Measurements from ENCODE around the gene KLHL1.

Gene KLHL1

DNA sequence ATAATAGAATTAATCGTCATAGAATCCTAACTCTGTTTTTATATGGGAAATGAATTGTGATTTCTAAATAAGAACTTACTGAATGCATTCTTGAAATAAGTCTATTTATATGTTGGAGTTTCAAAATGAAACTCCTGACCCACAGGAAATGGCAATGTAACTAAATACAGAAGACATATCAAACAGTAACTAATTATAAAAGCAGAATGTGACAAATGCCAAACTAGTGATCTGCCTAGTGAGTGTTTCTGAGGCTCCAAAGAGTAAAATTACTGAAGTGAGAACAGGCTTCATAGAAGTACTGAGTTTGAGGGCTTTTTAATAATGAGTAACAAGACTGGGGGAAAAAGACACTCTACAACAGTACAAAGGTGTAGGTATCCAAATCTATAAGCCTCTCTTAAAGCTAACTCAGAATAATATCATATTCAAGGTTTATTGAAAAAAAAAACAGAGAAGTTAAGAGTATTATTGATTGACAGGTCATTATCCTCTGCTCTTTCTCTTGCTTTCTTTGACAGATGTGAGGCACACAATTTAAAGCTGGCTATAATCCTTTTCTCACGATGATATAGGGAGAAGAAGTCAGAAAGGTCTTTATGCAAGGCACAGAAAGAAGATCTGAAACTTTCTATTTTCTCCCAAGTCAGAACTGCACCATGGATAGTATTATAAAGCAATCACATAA, 18.1 kb downstream of the KLHL1 start (continued):
- TF ChIP-seq, protein P1, sequence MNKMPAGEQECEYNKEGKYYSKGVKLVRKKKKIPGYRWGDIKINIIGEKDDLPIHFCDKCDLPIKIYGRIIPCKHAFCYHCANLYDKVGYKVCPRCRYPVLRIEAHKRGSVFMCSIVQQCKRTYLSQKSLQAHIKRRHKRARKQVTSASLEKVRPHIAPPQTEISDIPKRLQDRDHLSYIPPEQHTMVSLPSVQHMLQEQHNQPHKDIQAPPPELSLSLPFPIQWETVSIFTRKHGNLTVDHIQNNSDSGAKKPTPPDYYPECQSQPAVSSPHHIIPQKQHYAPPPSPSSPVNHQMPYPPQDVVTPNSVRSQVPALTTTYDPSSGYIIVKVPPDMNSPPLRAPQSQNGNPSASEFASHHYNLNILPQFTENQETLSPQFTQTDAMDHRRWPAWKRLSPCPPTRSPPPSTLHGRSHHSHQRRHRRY (tag by site-specific recombination; IDR thresholded peaks at IDR 0.05), result no peak

DNA sequence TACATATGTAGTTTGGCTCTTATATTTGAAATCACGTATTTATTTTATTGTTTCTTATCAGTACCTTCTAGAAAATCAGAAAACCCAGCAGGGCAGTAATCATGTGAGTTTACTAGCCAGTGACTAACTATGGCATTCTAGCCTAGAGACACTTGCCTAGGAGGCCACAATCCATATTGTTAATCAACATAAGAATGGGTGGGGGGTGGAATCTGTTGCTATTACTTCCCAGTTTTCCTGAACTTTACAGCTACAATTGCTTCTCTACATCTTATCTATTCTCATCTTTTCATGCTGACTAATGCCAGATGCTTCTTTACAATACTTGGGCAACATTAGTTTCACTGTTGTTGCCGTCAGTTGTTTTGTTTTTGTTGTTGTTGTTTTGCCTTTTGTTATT, 19.3 kb downstream of the KLHL1 start:
- no peak for TF ChIP-seq BCL11A (tag by site-specific recombination; IDR thresholded peaks at IDR 0.05; ENCODE audit: low read depth)
- TF ChIP-seq, protein P2, sequence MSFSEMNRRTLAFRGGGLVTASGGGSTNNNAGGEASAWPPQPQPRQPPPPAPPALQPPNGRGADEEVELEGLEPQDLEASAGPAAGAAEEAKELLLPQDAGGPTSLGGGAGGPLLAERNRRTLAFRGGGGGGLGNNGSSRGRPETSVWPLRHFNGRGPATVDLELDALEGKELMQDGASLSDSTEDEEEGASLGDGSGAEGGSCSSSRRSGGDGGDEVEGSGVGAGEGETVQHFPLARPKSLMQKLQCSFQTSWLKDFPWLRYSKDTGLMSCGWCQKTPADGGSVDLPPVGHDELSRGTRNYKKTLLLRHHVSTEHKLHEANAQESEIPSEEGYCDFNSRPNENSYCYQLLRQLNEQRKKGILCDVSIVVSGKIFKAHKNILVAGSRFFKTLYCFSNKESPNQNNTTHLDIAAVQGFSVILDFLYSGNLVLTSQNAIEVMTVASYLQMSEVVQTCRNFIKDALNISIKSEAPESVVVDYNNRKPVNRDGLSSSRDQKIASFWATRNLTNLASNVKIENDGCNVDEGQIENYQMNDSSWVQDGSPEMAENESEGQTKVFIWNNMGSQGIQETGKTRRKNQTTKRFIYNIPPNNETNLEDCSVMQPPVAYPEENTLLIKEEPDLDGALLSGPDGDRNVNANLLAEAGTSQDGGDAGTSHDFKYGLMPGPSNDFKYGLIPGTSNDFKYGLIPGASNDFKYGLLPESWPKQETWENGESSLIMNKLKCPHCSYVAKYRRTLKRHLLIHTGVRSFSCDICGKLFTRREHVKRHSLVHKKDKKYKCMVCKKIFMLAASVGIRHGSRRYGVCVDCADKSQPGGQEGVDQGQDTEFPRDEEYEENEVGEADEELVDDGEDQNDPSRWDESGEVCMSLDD (tag by site-specific recombination; IDR thresholded peaks at IDR 0.05), result no peak
- no peak for TF ChIP-seq IKZF3 (tag by site-specific recombination; IDR thresholded peaks at IDR 0.05)
- TF ChIP-seq SCRT1 (tag by site-specific recombination; IDR thresholded peaks at IDR 0.05; ENCODE audit: borderline replicate concordance), result no peak
- TF ChIP-seq ZNF2 (tag by site-specific recombination; IDR thresholded peaks at IDR 0.05), result no peak
- no peak for TF ChIP-seq ZFP37 (tag by site-specific recombination; IDR thresholded peaks at IDR 0.05)
- no peak for TF ChIP-seq TRIM28 (IDR thresholded peaks at IDR 0.05; ENCODE audit: borderline replicate concordance, low read length)
- TF ChIP-seq, protein P3, sequence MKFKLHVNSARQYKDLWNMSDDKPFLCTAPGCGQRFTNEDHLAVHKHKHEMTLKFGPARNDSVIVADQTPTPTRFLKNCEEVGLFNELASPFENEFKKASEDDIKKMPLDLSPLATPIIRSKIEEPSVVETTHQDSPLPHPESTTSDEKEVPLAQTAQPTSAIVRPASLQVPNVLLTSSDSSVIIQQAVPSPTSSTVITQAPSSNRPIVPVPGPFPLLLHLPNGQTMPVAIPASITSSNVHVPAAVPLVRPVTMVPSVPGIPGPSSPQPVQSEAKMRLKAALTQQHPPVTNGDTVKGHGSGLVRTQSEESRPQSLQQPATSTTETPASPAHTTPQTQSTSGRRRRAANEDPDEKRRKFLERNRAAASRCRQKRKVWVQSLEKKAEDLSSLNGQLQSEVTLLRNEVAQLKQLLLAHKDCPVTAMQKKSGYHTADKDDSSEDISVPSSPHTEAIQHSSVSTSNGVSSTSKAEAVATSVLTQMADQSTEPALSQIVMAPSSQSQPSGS (tag by site-specific recombination; IDR thresholded peaks at IDR 0.05; ENCODE audit: low read depth), result no peak
- TF ChIP-seq ZNF830 (tag by site-specific recombination; IDR thresholded peaks at IDR 0.05; ENCODE audit: low read depth), result no peak
- no peak for TF ChIP-seq SCRT2 (tag by site-specific recombination; IDR thresholded peaks at IDR 0.05)
- TF ChIP-seq ZNF394 (tag by site-specific recombination; IDR thresholded peaks at IDR 0.05; ENCODE audit: borderline replicate concordance), result no peak
- no peak for TF ChIP-seq OVOL3 (tag by site-specific recombination; IDR thresholded peaks at IDR 0.05)
- TF ChIP-seq, protein P4, sequence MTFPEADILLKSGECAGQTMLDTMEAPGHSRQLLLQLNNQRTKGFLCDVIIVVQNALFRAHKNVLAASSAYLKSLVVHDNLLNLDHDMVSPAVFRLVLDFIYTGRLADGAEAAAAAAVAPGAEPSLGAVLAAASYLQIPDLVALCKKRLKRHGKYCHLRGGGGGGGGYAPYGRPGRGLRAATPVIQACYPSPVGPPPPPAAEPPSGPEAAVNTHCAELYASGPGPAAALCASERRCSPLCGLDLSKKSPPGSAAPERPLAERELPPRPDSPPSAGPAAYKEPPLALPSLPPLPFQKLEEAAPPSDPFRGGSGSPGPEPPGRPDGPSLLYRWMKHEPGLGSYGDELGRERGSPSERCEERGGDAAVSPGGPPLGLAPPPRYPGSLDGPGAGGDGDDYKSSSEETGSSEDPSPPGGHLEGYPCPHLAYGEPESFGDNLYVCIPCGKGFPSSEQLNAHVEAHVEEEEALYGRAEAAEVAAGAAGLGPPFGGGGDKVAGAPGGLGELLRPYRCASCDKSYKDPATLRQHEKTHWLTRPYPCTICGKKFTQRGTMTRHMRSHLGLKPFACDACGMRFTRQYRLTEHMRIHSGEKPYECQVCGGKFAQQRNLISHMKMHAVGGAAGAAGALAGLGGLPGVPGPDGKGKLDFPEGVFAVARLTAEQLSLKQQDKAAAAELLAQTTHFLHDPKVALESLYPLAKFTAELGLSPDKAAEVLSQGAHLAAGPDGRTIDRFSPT (tag by site-specific recombination; IDR thresholded peaks at IDR 0.05), result no peak
- TF ChIP-seq ZFHX2 (tag by site-specific recombination; conservative IDR thresholded peaks at IDR 0.05), result no peak
- TF ChIP-seq, protein P5, sequence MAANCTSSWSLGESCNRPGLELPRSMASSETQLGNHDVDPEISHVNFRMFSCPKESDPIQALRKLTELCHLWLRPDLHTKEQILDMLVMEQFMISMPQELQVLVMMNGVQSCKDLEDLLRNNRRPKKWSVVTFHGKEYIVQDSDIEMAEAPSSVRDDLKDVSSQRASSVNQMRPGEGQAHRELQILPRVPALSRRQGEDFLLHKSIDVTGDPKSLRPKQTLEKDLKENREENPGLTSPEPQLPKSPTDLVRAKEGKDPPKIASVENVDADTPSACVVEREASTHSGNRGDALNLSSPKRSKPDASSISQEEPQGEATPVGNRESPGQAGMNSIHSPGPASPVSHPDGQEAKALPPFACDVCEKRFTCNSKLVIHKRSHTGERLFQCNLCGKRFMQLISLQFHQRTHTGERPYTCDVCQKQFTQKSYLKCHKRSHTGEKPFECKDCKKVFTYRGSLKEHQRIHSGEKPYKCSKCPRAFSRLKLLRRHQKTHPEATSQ (tag by site-specific recombination; IDR thresholded peaks at IDR 0.05), result no peak
- no peak for TF ChIP-seq ZNF510 (tag by site-specific recombination; IDR thresholded peaks at IDR 0.05; ENCODE audit: insufficient replicate concordance)
- TF ChIP-seq, protein P6, sequence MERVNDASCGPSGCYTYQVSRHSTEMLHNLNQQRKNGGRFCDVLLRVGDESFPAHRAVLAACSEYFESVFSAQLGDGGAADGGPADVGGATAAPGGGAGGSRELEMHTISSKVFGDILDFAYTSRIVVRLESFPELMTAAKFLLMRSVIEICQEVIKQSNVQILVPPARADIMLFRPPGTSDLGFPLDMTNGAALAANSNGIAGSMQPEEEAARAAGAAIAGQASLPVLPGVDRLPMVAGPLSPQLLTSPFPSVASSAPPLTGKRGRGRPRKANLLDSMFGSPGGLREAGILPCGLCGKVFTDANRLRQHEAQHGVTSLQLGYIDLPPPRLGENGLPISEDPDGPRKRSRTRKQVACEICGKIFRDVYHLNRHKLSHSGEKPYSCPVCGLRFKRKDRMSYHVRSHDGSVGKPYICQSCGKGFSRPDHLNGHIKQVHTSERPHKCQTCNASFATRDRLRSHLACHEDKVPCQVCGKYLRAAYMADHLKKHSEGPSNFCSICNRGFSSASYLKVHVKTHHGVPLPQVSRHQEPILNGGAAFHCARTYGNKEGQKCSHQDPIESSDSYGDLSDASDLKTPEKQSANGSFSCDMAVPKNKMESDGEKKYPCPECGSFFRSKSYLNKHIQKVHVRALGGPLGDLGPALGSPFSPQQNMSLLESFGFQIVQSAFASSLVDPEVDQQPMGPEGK (tag by site-specific recombination; IDR thresholded peaks at IDR 0.05), result no peak
- no peak for TF ChIP-seq ZNF16 (tag by site-specific recombination; IDR thresholded peaks at IDR 0.05; ENCODE audit: low read depth)
- TF ChIP-seq ZFP69B (tag by site-specific recombination; IDR thresholded peaks at IDR 0.05), result no peak
- Histone ChIP-seq H3K36me3 (ENCODE audit: control insufficient read depth in 2 of 2, insufficient read depth in 1 of 2, low read length in 2 of 2) (no peaks in the 10 kb centered on the region), H3K27ac (ENCODE audit: extremely low read depth, low read depth, low read length) (no peak overlapping the region), H3K4me1 (ENCODE audit: control insufficient read depth, insufficient read depth, low read length) (no peaks in the 10 kb centered on the region), H3K9me3 (ENCODE audit: control insufficient read depth, insufficient read depth, low read depth, low read length) (no peaks in the 10 kb centered on the region), H3K4me3 (ENCODE audit: low read depth, low read length) (no peak overlapping the region)
- ChIA-PET CTCF (interaction anchor here (0.7 kb wide), 1 partner anchor 1035 kb away, joined by 3 read pairs; no protein-coding TSS in a partner anchor), POLR2A (no interaction called here)

Data from HEK293 (cell line).